Coronary artery (tissue), 2 donors: ENCODE measurements around the gene NUP88.

Experiments used
- DNase-seq: peaks from one replicate; pipeline ENCODE4 v3.0.0-alpha.2; 2017; ENCODE audit warnings: low spot score
- H3K27ac ChIP-seq, 2 donors: fragments of 200-600 bp; sonication (generic); one replicate each; pipeline ENCODE4 v1.5.1; 2016 to 2019
- H3K4me3 ChIP-seq: fragments of 200-600 bp; sonication (generic); 2 replicates; pipeline ENCODE4 v1.5.1; 2016; ENCODE audit warnings: mild to moderate bottlenecking, moderate library complexity
- TF ChIP-seq, protein P1 (sequence below): fragments of 200-600 bp; sonication (generic); IDR thresholded peaks from one replicate; pipeline ENCODE4 v1.5.1; 2019; ENCODE audit warnings: antibody characterized with exemption

The NUP88 gene

GRCh38 chr17:5419356-5419958 lies at the start of gene NUP88:
TSS of gene NUP88 (minus strand) at chr17:5419662. CDS start at chr17:5419650, 12 bp downstream.
- Histone ChIP-seq H3K4me3 (peak within 1 kb of the TSS; percentile 90), H3K27ac (peak within 1 kb of the TSS; percentile 72 to 92)
- DNase-seq: peak; percentile 98
- TF ChIP-seq, protein P1, sequence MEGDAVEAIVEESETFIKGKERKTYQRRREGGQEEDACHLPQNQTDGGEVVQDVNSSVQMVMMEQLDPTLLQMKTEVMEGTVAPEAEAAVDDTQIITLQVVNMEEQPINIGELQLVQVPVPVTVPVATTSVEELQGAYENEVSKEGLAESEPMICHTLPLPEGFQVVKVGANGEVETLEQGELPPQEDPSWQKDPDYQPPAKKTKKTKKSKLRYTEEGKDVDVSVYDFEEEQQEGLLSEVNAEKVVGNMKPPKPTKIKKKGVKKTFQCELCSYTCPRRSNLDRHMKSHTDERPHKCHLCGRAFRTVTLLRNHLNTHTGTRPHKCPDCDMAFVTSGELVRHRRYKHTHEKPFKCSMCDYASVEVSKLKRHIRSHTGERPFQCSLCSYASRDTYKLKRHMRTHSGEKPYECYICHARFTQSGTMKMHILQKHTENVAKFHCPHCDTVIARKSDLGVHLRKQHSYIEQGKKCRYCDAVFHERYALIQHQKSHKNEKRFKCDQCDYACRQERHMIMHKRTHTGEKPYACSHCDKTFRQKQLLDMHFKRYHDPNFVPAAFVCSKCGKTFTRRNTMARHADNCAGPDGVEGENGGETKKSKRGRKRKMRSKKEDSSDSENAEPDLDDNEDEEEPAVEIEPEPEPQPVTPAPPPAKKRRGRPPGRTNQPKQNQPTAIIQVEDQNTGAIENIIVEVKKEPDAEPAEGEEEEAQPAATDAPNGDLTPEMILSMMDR: no peak

- Histone ChIP-seq H3K4me3 (peak overlapping the region; percentile 96), H3K27ac (peak overlapping the region in 1 of 2 donors; percentile 77)
- no peak for DNase-seq
- TF ChIP-seq, protein P1: no peak
These were observed 48.6 kb upstream of the NUP88 start for GRCh38 chr17:5468075-5468473.

DNA sequence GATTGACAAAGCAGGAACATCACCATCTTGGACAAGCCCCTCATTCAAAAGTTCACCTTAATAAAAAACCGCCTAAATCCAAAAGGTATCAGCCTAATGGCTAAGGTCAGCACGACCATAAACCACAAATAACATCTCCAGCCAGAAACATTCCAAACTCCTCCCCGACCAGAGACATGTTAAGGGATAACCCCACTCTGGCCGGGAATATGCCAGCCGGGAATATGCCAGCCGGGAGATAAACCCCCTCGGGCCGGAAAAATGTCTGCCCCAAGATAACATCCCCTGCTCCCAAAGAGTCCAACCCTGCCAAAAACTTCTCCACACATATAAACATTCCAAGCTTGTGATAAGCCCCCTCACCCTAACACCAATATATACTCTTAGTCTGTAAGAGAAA lies 48.0 kb upstream of the NUP88 start:
- no peak for DNase-seq
- TF ChIP-seq, protein P1: no peak
- Histone ChIP-seq H3K4me3 (peak overlapping the region; percentile 96), H3K27ac (no peak overlapping the region)

DNA sequence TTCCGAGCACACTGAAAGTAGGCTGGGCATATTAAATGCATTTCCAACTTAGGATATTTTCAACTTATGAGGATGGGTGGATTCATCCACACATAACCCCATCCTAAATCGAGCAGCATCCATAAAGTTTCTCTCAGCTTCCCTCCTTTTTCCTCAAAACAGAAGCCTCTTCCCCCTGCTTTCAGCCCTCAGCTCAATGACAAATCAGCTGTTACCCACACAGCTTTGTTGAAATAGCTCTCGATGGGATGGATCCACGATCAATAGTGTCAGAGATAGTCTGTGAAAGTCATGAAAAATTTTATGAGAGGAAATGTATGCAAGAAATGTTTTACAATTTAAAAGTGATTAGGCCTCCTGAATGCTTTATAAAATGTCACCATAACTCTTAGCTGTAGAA lies 46.8 kb upstream of the NUP88 start:
- Histone ChIP-seq H3K4me3 (no peak overlapping the region), H3K27ac (no peak overlapping the region)
- no peak for DNase-seq
- TF ChIP-seq, protein P1: no peak

DNA sequence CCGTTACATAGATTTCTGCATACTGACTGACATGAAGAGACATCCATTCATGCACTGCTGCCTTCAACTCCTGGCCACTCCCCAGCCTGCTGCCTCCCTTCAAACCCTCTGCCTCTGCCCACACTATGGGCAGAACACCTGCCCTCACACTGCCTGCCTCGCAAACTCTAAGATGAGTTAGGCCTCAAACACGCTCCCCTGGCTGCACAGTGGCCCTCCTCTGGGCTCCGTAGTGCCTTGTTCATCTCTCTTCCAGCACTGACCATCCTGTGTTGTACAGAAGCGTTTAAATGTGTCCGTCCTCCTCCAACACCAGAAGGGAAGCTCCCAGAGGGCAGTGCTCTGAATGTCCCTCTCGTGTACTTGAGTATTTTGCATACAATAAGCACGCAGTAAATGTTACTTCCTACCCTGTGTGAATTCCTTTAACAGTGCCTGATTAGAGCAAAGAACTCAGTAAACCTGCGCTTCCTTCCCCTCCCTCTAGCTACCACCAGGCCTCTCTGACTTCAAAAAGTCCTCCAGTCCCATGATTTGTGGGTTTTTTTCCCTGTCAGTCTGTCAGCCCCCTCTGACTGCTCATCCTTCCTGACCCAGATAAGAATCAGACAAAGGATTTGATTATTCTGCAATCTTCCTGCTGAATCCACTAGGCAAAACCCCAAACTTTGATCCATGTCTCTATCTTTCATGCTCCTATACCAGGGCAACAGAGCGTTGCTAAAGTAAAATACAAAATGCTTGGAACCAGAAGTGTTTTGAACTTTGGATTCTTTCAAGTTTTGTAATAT lies 45.5 kb upstream of the NUP88 start:
- TF ChIP-seq, protein P1: no peak
- H3K4me3 ChIP-seq: no peak overlapping the region
- DNase-seq: no peak
- H3K27ac ChIP-seq: no peak overlapping the region

- Histone ChIP-seq H3K27ac (no peak overlapping the region), H3K4me3 (no peak overlapping the region)
- no peak for DNase-seq
- TF ChIP-seq, protein P1: no peak
These were observed 27.3 kb upstream of the NUP88 start for GRCh38 chr17:5446786-5447185.

- no peak overlapping the region for H3K4me3 ChIP-seq
- no peak overlapping the region for H3K27ac ChIP-seq
- TF ChIP-seq, protein P1: no peak
- DNase-seq: no peak
These were observed 24.7 kb upstream of the NUP88 start for GRCh38 chr17:5444209-5444608.
